K562 (cell line): ENCODE results near the gene KLHL22. TPM values are rescaled to one million over a fixed set of nuclear protein-coding genes. Genes with fewer than 3 reads are reported as not detected.
A peak's percentile ranks its signal among the peaks of the same experiment; 100 is the strongest.

ENCODE experiments used
- ATAC-seq: fragments of 200-7000 bp; cut with Tn5 transposase; 3 replicates; pipeline ENCODE4 v1.9.1; 2020; ENCODE audit warnings: moderate library complexity
- BruUV-seq: library from RNA; stranded (reverse); fragments of 400-500 nt; replicated peaks from 2 replicates; lab custom pipeline; 2021; lab: Mats Ljungman, UMichigan
- CTCF ChIA-PET: fragments of 300-600 bp; formaldehyde crosslinking; extraction: SDS; loops from one replicate; lab custom pipeline; 2021; ENCODE audit warnings: low intra/inter-chr PET ratio; lab: Yijun Ruan, JAX
- POLR2A ChIA-PET: fragments of 300-600, 350-650 bp; sonication (Branson Sonifier 250); formaldehyde crosslinking; extraction: SDS; loops from one replicate; lab custom pipeline; 2021; ENCODE audit warnings: antibody characterized with exemption, inconsistent platforms; lab: Yijun Ruan, JAX
- DNase-seq, 4 experiments: peaks; one replicate each; pipeline versions ENCODE4 v3.0.0 to v3.0.0-alpha.2; 2011 to 2018; ENCODE audit warnings: low spot score in 3 of 4, mixed read lengths in 3 of 4; ENCODE audit errors: extremely low read depth in 1 of 4
- FAIRE-seq: peaks from 2 replicates; lab custom pipeline; 2011; peaks lifted over from hg19 to GRCh38; lab: Jason Lieb, UNC
- H2AFZ ChIP-seq: 2 replicates; pipeline ENCODE4 v1.6.0; 2011; ENCODE audit warnings: low read depth, low read length, control low read depth, inconsistent platforms
- H3K27ac ChIP-seq: fragments of 200-600 bp; 3 replicates; pipeline ENCODE4 v1.8.0; 2011; ENCODE audit warnings: low read depth, mild to moderate bottlenecking, control low read depth, inconsistent platforms, low read length, moderate library complexity, mixed read lengths; ENCODE audit errors: extremely low read depth
- H3K27me3 ChIP-seq, 2 experiments: fragments of 300-600 bp in 1 of 2; 2 replicates in 1 of 2; 3 replicates in 1 of 2; pipeline versions ENCODE4 v1.6.0 to v1.8.0; 2011; ENCODE audit warnings: inconsistent platforms in 2 of 2, low read length in 2 of 2, mild to moderate bottlenecking in 1 of 2, mixed read lengths in 1 of 2, moderate library complexity in 1 of 2; ENCODE audit not compliant: control insufficient read depth in 2 of 2, insufficient read depth in 2 of 2
- H3K36me3 ChIP-seq: fragments of 300-600 bp; 3 replicates; pipeline ENCODE4 v1.8.0; 2011; ENCODE audit warnings: mild to moderate bottlenecking, low read length, inconsistent platforms; ENCODE audit not compliant: control insufficient read depth, insufficient read depth
- H3K4me1 ChIP-seq, 2 experiments: fragments of 200-600 bp in 1 of 2; replicated peaks in 1 of 2; 2 replicates in 1 of 2; 3 replicates in 1 of 2; pipeline versions ENCODE4 v1.5.1 to v1.8.0; 2011; ENCODE audit warnings: inconsistent platforms in 2 of 2, low read length in 2 of 2, mild to moderate bottlenecking in 1 of 2, mixed read lengths in 1 of 2, moderate library complexity in 1 of 2; ENCODE audit not compliant: control insufficient read depth in 2 of 2, insufficient read depth in 2 of 2
- H3K4me2 ChIP-seq: 2 replicates; pipeline ENCODE4 v1.6.1; 2011; ENCODE audit warnings: low read length, control low read depth, inconsistent platforms, mixed read lengths; ENCODE audit not compliant: insufficient read depth
- H3K4me3 ChIP-seq: fragments of 200-600 bp; sonication (generic), shearing (Covaris generic); 2 replicates; pipeline ENCODE4 v1.5.1; 2016; ENCODE audit warnings: control low read depth, inconsistent platforms
- H3K79me2 ChIP-seq: fragments of 200-600 bp; 3 replicates; pipeline ENCODE4 v1.8.0; 2011; ENCODE audit warnings: low read length, inconsistent platforms; ENCODE audit not compliant: control insufficient read depth, insufficient read depth
- H3K9ac ChIP-seq, 2 experiments: 2 replicates each; pipeline versions ENCODE4 v1.6.0 to v1.6.1; 2011; ENCODE audit warnings: low read depth in 2 of 2, low read length in 2 of 2, control low read depth in 1 of 2, inconsistent platforms in 1 of 2, mild to moderate bottlenecking in 1 of 2, mixed read lengths in 1 of 2; ENCODE audit not compliant: insufficient read depth in 1 of 2
- H3K9me1 ChIP-seq: one replicate; pipeline ENCODE4 v1.6.0; 2011; ENCODE audit warnings: inconsistent platforms, mild to moderate bottlenecking, low read length, moderate library complexity; ENCODE audit not compliant: control insufficient read depth, insufficient read depth
- H3K9me3 ChIP-seq: replicated peaks from 2 replicates; pipeline ENCODE4 v1.5.1; 2011; ENCODE audit warnings: low read depth, low read length, inconsistent platforms; ENCODE audit not compliant: control insufficient read depth, insufficient read depth
- H4K20me1 ChIP-seq: replicated peaks from 2 replicates; pipeline ENCODE4 v1.6.1; 2011; ENCODE audit warnings: low read length, inconsistent platforms, mixed read lengths; ENCODE audit not compliant: control insufficient read depth, insufficient read depth
- CHCHD3 ChIP-seq: fragments of 250-450 bp; sonication (Bioruptor Pico); IDR thresholded peaks from 2 replicates; pipeline ENCODE4 v2.1.2; 2022; ENCODE audit warnings: mild to moderate bottlenecking
- EP300 ChIP-seq: IDR thresholded peaks from 2 replicates; pipeline ENCODE4 v1.6.1; 2012; ENCODE audit warnings: low read length, improper control_type of control experiment
- FOSL1 ChIP-seq: fragments of 200-800 bp; sonication (Bioruptor generic); conservative IDR thresholded peaks from 2 replicates; pipeline ENCODE4 v1.6.1; 2016; ENCODE audit warnings: missing genetic modification characterization, missing compliant biosample characterization
- PHF8 ChIP-seq: fragments of 200-600 bp; sonication (generic); IDR thresholded peaks from 2 replicates; pipeline ENCODE4 v1.6.1; 2012; ENCODE audit warnings: mixed run types, mild to moderate bottlenecking, inconsistent platforms, low read length, moderate library complexity, borderline replicate concordance
- PHTF2 ChIP-seq: fragments of 250-450 bp; sonication (Bioruptor Pico); IDR thresholded peaks from 2 replicates; pipeline ENCODE4 v1.5.0; 2021; ENCODE audit warnings: mild to moderate bottlenecking
- RBBP5 ChIP-seq: fragments of 200-600 bp; sonication (generic); IDR thresholded peaks from 2 replicates; pipeline ENCODE4 v1.6.1; 2012; ENCODE audit warnings: borderline replicate concordance, mild to moderate bottlenecking, low read length, control low read depth, inconsistent platforms; ENCODE audit not compliant: insufficient read depth, poor library complexity, severe bottlenecking
- SMARCE1 ChIP-seq: fragments of 450-650 bp; IDR thresholded peaks from 2 replicates; pipeline ENCODE4 v1.7.1; 2016; ENCODE audit warnings: mild to moderate bottlenecking
- TOE1 ChIP-seq, 2 experiments: fragments of 450-650 bp in 1 of 2; sonication (generic) in 1 of 2; formaldehyde crosslinking in 1 of 2; IDR thresholded peaks; 2 replicates each; pipeline versions ENCODE4 v1.7.1 to v1.8.0; 2016 to 2022; ENCODE audit warnings: borderline replicate concordance in 2 of 2, mild to moderate bottlenecking in 2 of 2, antibody characterized with exemption in 1 of 2, inconsistent platforms in 1 of 2, low read depth in 1 of 2, missing genetic modification reagents in 1 of 2, moderate library complexity in 1 of 2
- TSC22D4 ChIP-seq: fragments of 450-650 bp; IDR thresholded peaks from 2 replicates; pipeline ENCODE4 v1.6.1; 2016; ENCODE audit warnings: missing genetic modification characterization, missing biosample characterization, control low read depth
- WHSC1 ChIP-seq: IDR thresholded peaks from one replicate; pipeline ENCODE4 v1.6.1; 2012; ENCODE audit warnings: low read length, control low read depth, inconsistent platforms
- ZNF3 ChIP-seq: fragments of 250-450 bp; sonication (Bioruptor Pico); IDR thresholded peaks from 2 replicates; pipeline ENCODE4 v1.5.0; 2021; ENCODE audit warnings: mild to moderate bottlenecking, moderate library complexity
- ZNF668 ChIP-seq: fragments of 250-450 bp; sonication (Bioruptor Pico); IDR thresholded peaks from 2 replicates; pipeline ENCODE4 v1.8.0; 2022; ENCODE audit warnings: mild to moderate bottlenecking, inconsistent platforms
- ZNF696 ChIP-seq: fragments of 250-450 bp; sonication (Bioruptor Pico); conservative IDR thresholded peaks from 2 replicates; pipeline ENCODE4 v1.4.0; 2020; ENCODE audit warnings: mild to moderate bottlenecking, moderate library complexity
- WGBS: fragments of 100-300 bp; shearing (Covaris generic); methylation state at CpG from one replicate; pipeline ENCODE4 v1.1.6; 2016; ENCODE audit warnings: low coverage, mixed read lengths; ENCODE audit not compliant: insufficient coverage; ENCODE audit errors: missing lambda C conversion rate; 5-methylcytosine and 5-hydroxymethylcytosine counted together
- in situ Hi-C: fragments of 300-500 bp; cut with MboI; formaldehyde crosslinking; loops from 4 replicates; pipeline ENCODE4 v1.15.0; 2018; ENCODE audit warnings: inconsistent platforms, mixed read lengths
- intact Hi-C: fragments of 100-400 bp; cut with micrococcal nuclease; formaldehyde crosslinking; loops from 2 replicates; pipeline ENCODE4 v1.14.2; 2022
- polyA plus RNA-seq, 8 experiments: library from polyadenylated mRNA; depleted of rRNA in 4 of 8; stranded (reverse) in 5 of 8; unstranded in 3 of 8; fragments of >200 nt; fragmentation: Nextera tagmentation in 2 of 8; fragmentation: Illumina TruSeq in 1 of 8; extraction: Ambion mirVana in 2 of 8; extraction: Trizol in 1 of 8; gene quantifications; 2 replicates each; pipeline versions ENCODE4 v1.2.1 to v1.2.3, GENCODE V29; 2011 to 2014; ENCODE audit warnings: inconsistent platforms in 1 of 8, missing spikeins in 1 of 8
- total RNA-seq, 7 experiments: library from RNA; depleted of rRNA in 6 of 7; stranded (reverse); fragments of >200 nt in 6 of 7; fragmentation: Illumina TruSeq in 2 of 7; extraction: Trizol in 2 of 7; gene quantifications; 2 replicates each; pipeline versions ENCODE4 v1.2.1 to v1.2.3, GENCODE V29; 2011 to 2021; ENCODE audit warnings: low replicate concordance in 1 of 7

Gene KLHL22
- total and polyA plus RNA-seq, 9 of the 15 experiments (the other 6 are each of a cell fraction or from before 2014, with no cell fraction given), result 1.3 to 25.6 (median 15.2) TPM

- no peak for FAIRE-seq
- H3K79me2 ChIP-seq, result peaks cover 94% of the 10 kb centered on the region
- H3K9me1 ChIP-seq, result peaks cover 28% of the 10 kb centered on the region
- peaks cover 61% of the 10 kb centered on the region for H4K20me1 ChIP-seq
- in situ Hi-C loops, result no loop called here
- POLR2A ChIA-PET, result interaction anchor here (0.6 to 68.9 kb wide), 6 partner anchors 6 to 227 kb away, joined by 3 to 1693 read pairs (median 5); partner anchors contain the start of gene MED15
- H3K27ac ChIP-seq, result no peak overlapping the region
- no peak overlapping the region for H3K4me2 ChIP-seq
- CTCF ChIA-PET, result interaction anchor here (0.6 to 1.7 kb wide), 2 partner anchors 30 to 1467 kb away, joined by 3 to 5 read pairs; partner anchors contain the start of gene KLHL22
- ATAC-seq, result no peak
- H3K4me1 ChIP-seq, result peaks cover 43 to 64% of the 10 kb centered on the region in 2 experiments
- intact Hi-C loops, result no loop called here
- no peak overlapping the region for H2AFZ ChIP-seq
- H3K27me3 ChIP-seq, result no peaks in the 10 kb centered on the region
- WGBS, result 80% methylated on average over 4 of the region's 4 CpGs
- TF ChIP-seq PHF8, result 0 out of 2 replicates have a peak, but pooled peaks have one; percentile 9
- no peak for TF ChIP-seq FOSL1 (tag)
- TF ChIP-seq ZNF696 (CRISPR knock-in tag), result 0 out of 2 replicates have a peak, but pooled peaks have one; percentile 43
- peak; percentile 9; the same call in 1 of the 2 replicates for TF ChIP-seq ZNF3 (CRISPR knock-in tag)
- no peak for TF ChIP-seq SMARCE1
- peak; percentile 63; the same call in 1 of the 2 replicates for TF ChIP-seq PHTF2 (CRISPR knock-in tag)
- TF ChIP-seq TSC22D4 (tag), result 0 out of 2 replicates have a peak, but pooled peaks have one; percentile 69
- peak; percentile 35 for TF ChIP-seq WHSC1
- peak; percentile 57; the same call in 1 of the 2 replicates for TF ChIP-seq ZNF668 (CRISPR knock-in tag)
- peak; percentile 66; the same call in 1 of the 2 replicates for TF ChIP-seq CHCHD3 (CRISPR knock-in tag)
- TF ChIP-seq EP300, result peak; percentile 7; the same call in 1 of the 2 replicates
- no peak for TF ChIP-seq TOE1 (IDR thresholded peaks at IDR 0.05; ENCODE audit: borderline replicate concordance)
- 0 out of 2 replicates have a peak, but pooled peaks have one; percentile 54 for TF ChIP-seq TOE1 (CRISPR knock-in tag; IDR thresholded peaks at IDR 0.05; ENCODE audit: borderline replicate concordance, low read depth)
- no peak for TF ChIP-seq RBBP5
- TF ChIP-seq, all 486 proteins: peak for 10
- Histone ChIP-seq H3K4me3 (no peak overlapping the region), H3K9me3 (no peaks in the 10 kb centered on the region), H3K36me3 (peaks cover 69% of the 10 kb centered on the region), H3K9ac (no peak overlapping the region)
- DNase-seq, result peak in 2 of 4 experiments; percentile 29 to 30
- no TSS peak for BruUV-seq
Observed at GRCh38 chr22:20526305-20526627, 30.7 kb upstream of the KLHL22 start.
